Epithelial cell of esophagus (primary cell): ENCODE measurements around the gene PAQR4.

ENCODE experiments used
- DNase-seq: peaks from one replicate; pipeline ENCODE4 v3.0.0; 2010; ENCODE audit warnings: low read depth
- H3K4me3 ChIP-seq: 2 replicates; pipeline ENCODE4 v1.5.1; 2011; ENCODE audit warnings: mild to moderate bottlenecking, low read length, control low read depth
- TF ChIP-seq, protein P1 (sequence below): IDR thresholded peaks from 2 replicates; pipeline ENCODE4 v1.5.1; 2011; ENCODE audit warnings: low read depth, mild to moderate bottlenecking, low read length, control low read depth, inconsistent platforms; ENCODE audit not compliant: insufficient read depth; ENCODE audit errors: missing control alignments

PAQR4 gene

DNA sequence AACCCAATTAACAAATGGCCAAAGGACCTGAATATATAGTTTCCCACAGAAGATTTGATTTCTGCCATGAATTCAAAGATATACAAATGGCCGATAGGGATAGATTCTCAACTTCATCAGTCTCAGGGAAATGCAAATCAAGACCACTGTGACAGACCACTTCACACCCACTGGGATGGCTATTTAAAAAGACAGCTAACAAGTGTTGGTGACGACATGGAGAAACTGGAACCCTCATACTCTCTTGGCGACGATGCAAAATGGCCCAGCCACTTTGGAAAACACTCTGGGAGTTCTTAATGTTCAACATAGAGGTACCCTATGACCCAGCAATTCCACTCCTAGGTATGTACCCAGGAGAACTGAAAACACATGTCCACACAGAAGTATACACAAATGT is 22.5 kb upstream of the PAQR4 start:
- TF ChIP-seq, protein P1, sequence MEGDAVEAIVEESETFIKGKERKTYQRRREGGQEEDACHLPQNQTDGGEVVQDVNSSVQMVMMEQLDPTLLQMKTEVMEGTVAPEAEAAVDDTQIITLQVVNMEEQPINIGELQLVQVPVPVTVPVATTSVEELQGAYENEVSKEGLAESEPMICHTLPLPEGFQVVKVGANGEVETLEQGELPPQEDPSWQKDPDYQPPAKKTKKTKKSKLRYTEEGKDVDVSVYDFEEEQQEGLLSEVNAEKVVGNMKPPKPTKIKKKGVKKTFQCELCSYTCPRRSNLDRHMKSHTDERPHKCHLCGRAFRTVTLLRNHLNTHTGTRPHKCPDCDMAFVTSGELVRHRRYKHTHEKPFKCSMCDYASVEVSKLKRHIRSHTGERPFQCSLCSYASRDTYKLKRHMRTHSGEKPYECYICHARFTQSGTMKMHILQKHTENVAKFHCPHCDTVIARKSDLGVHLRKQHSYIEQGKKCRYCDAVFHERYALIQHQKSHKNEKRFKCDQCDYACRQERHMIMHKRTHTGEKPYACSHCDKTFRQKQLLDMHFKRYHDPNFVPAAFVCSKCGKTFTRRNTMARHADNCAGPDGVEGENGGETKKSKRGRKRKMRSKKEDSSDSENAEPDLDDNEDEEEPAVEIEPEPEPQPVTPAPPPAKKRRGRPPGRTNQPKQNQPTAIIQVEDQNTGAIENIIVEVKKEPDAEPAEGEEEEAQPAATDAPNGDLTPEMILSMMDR: no peak
- no peak for DNase-seq
- H3K4me3 ChIP-seq: no peak overlapping the region

GRCh38 chr16:2948807-2949704 is 20.1 kb upstream of the PAQR4 start:
- no peak for DNase-seq
- TF ChIP-seq, protein P1: no peak
- no peak overlapping the region for H3K4me3 ChIP-seq

GRCh38 chr16:2949705-2950352 is 19.3 kb upstream of the PAQR4 start:
- no peak overlapping the region for H3K4me3 ChIP-seq
- no peak for DNase-seq
- TF ChIP-seq, protein P1: no peak

- TF ChIP-seq, protein P1: no peak
- DNase-seq: no peak
- H3K4me3 ChIP-seq: no peak overlapping the region
These were observed 18.8 kb upstream of the PAQR4 start for GRCh38 chr16:2950353-2950724.

DNA sequence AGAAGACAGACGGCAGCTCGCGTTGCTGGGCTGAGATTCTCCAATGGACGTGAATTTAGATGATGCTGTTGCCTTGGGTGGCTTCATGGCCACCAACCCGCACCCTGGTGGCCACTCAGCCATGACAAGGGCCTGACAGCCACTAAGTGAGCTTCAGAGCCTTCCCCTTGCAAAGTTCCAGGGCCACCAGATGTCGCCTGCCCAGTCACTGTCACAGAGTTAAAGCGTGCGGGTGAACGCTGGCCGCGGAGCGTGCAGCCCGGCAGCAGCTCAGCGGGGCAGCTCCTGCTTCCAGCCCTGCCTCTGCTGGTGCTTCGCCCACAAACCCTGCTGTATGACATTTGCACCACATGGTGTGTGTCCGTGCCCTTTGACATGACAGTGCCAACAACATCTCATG is 18.4 kb upstream of the PAQR4 start:
- TF ChIP-seq, protein P1: no peak
- DNase-seq: no peak
- H3K4me3 ChIP-seq: no peak overlapping the region

GRCh38 chr16:2952679-2953078 is 16.5 kb upstream of the PAQR4 start:
- TF ChIP-seq, protein P1: no peak
- peak; percentile 60 for DNase-seq
- H3K4me3 ChIP-seq: no peak overlapping the region
